ENCODE data around the gene NLRP9.
"Not testable (repeated sequence)": the region's sequence is repeated elsewhere in the genome, so short reads cannot be mapped to it uniquely, and the experiment has no call there.

The NLRP9 gene

DNA sequence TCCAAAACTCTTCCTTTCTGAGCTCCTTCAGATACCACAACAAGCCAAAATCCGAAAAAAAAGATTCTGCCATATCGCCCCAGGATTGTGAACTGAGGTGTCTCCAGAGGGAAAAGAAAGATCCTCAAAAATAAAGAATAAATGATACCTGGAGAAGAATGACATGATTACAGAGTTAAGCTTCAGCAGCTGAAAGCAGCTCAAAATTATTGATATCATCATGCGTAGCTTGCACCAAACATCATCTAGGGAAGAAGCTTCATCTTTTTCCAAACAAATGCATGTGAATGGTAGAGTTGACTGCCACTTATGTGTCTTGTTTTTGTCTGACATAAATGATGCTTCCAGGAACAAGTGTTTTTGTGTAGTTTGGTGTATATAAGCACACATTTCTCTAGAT, at the start of gene NLRP9:
TSS of gene NLRP9 (minus strand) at position 101 of the 400 bp plus-strand sequence. CDS start at position 73, 28 bp downstream.
- no peak for DNase-seq (ENCODE audit: low spot score)
- TF ChIP-seq, protein P1, sequence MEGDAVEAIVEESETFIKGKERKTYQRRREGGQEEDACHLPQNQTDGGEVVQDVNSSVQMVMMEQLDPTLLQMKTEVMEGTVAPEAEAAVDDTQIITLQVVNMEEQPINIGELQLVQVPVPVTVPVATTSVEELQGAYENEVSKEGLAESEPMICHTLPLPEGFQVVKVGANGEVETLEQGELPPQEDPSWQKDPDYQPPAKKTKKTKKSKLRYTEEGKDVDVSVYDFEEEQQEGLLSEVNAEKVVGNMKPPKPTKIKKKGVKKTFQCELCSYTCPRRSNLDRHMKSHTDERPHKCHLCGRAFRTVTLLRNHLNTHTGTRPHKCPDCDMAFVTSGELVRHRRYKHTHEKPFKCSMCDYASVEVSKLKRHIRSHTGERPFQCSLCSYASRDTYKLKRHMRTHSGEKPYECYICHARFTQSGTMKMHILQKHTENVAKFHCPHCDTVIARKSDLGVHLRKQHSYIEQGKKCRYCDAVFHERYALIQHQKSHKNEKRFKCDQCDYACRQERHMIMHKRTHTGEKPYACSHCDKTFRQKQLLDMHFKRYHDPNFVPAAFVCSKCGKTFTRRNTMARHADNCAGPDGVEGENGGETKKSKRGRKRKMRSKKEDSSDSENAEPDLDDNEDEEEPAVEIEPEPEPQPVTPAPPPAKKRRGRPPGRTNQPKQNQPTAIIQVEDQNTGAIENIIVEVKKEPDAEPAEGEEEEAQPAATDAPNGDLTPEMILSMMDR (IDR thresholded peaks at IDR 0.05; ENCODE audit: extremely low read depth, insufficient read depth, missing control alignments), result no peak
- in situ Hi-C loops (cut with MboI; ENCODE audit: low pct_unique_long_range_greater_than_20kb, low sequenced_read_pairs, unreplicated experiment), result no loop called here

DNA sequence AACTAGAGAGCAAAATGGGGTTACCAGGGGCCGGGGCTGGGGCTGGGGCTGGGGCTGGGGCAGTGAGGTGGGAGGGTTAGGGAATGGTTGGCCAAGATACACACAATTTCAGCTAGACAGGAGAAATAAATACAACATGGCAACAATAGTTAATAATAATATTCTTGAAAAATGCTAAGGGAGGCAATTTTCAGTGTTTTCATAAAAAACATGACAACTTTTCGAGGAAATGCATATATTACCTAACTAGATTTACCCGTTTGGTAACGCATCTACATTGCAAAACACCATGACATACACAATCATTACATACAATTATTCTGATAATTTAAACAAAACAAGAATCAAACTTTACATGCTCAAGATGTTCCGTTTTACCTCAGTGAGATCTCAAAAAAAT, 42.9 kb upstream of the NLRP9 start:
- DNase-seq (ENCODE audit: low spot score), result no peak
- in situ Hi-C loops (cut with MboI; ENCODE audit: low pct_unique_long_range_greater_than_20kb, low sequenced_read_pairs, unreplicated experiment), result no loop called here
- TF ChIP-seq, protein P1 (IDR thresholded peaks at IDR 0.05; ENCODE audit: extremely low read depth, insufficient read depth, missing control alignments), result no peak

DNA sequence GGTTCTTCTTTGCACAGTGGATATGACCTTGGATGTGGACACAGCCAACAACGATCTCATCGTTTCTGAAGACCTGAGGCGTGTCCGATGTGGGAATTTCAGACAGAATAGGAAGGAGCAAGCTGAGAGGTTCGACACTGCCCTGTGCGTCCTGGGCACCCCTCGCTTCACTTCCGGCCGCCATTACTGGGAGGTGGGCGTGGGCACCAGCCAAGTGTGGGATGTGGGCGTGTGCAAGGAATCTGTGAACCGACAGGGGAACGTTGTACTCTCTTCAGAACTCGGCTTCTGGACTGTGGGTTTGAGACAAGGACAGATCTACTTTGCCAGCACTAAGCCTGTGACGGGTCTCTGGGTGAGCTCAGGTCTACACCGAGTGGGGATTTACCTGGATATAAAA, 40.1 kb upstream of the NLRP9 start:
- no peak for DNase-seq (ENCODE audit: low spot score)
- in situ Hi-C loops (cut with MboI; ENCODE audit: low pct_unique_long_range_greater_than_20kb, low sequenced_read_pairs, unreplicated experiment), result no loop called here
- TF ChIP-seq, protein P1 (IDR thresholded peaks at IDR 0.05; ENCODE audit: extremely low read depth, insufficient read depth, missing control alignments), result no peak

DNA sequence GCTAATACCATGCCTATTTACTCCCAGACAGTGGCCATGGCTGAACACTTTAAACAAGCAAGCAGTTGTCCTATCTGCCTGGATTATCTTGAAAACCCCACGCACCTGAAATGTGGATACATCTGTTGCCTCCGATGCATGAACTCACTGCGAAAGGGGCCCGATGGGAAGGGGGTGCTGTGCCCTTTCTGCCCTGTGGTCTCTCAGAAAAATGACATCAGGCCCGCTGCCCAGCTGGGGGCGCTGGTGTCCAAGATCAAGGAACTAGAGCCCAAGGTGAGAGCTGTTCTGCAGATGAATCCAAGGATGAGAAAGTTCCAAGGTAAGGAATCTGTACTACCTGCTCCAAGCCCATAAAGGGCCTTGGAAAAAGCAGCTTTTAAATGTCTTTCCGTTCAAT, 39.3 kb upstream of the NLRP9 start:
- TF ChIP-seq, protein P1 (IDR thresholded peaks at IDR 0.05; ENCODE audit: extremely low read depth, insufficient read depth, missing control alignments), result no peak
- no peak for DNase-seq (ENCODE audit: low spot score)
- in situ Hi-C loops (cut with MboI; ENCODE audit: low pct_unique_long_range_greater_than_20kb, low sequenced_read_pairs, unreplicated experiment), result no loop called here

DNA sequence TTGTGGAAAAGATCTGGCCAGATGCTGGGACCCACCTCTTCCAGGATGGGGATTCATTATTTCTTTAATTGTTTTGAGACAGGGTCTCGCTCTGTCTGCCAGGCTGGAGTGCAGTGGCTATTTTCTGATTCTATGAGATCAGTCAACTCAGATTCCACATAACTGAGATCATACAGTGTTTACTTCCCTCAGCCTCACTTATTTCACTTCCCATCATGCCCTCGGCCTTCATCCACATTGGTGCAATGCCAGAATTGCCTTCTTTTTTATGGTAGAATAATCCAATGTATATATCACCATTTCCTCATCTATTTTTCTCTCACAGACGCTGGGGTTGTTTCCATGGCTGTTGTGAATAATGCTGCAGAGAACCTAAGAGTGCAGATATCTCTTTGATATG, 31.4 kb upstream of the NLRP9 start:
- in situ Hi-C loops (cut with MboI; ENCODE audit: low pct_unique_long_range_greater_than_20kb, low sequenced_read_pairs, unreplicated experiment); DNase-seq (ENCODE audit: low spot score): not testable (repeated sequence)

DNA sequence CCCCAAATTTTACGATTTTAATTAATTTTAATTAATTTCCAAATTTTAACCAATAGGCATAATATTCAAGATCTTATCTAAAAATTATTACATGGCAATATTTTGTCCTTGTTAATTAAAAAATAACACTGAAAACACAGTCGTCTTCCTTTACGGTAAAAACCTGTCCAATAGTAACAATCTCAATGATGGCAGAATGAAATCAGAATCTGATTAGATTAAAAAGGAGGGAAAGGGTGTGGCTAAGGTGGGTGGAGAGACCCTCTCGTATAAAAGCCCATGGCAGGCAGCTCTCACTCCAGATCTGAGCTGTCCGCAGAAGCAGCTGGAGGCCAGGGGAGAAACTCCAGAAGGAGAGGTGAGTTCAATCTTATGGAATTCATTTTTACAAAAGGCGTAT, 30.6 kb upstream of the NLRP9 start, which contains the start of gene RFPL4AL1:
TSS of gene RFPL4AL1 (plus strand) at position 301 of the 400 bp plus-strand sequence. CDS start 2,687 bp downstream, outside the sequence.
- in situ Hi-C loops (cut with MboI; ENCODE audit: low pct_unique_long_range_greater_than_20kb, low sequenced_read_pairs, unreplicated experiment); DNase-seq (ENCODE audit: low spot score): not testable (repeated sequence)

DNA sequence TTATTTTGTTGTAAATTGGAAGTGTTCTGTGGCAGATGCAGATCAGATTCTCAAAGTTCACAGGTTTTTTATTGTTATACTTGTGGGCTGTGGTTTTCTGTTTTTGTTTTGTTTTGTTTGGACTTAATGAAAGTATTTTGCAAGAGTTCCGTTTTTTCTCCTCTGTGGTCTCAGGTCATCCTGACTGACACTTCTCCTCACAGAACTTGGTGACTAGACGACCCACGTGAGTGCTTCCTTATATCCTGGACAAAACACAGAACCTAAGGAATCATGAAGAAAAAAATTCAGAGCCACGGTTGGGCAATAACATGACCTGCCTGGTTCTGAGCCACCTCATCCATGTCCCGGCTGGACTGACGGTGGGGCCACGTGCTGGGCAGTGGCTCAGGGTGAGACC, 28.3 kb upstream of the NLRP9 start:
- DNase-seq (ENCODE audit: low spot score), result no peak

DNA sequence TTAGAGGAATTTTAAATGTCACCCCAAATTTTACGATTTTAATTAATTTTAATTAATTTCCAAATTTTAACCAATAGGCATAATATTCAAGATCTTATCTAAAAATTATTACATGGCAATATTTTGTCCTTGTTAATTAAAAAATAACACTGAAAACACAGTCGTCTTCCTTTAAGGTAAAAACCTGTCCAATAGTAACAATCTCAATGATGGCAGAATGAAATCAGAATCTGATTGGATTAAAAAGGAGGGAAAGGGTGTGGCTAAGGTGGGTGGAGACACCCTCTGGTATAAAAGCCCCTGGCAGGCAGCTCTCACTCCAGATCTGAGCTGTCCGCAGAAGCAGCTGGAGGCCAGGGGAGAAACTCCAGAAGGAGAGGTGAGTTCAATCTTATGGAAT, 20.6 kb upstream of the NLRP9 start, which contains the start of gene RFPL4A:
TSS of gene RFPL4A (plus strand) at position 301 of the 400 bp plus-strand sequence. CDS start 2,704 bp downstream, outside the sequence.
- DNase-seq (ENCODE audit: low spot score); in situ Hi-C loops (cut with MboI; ENCODE audit: low pct_unique_long_range_greater_than_20kb, low sequenced_read_pairs, unreplicated experiment): not testable (repeated sequence)

More for the DNA sequence above, 28.3 kb upstream of the NLRP9 start:
- in situ Hi-C loops (cut with MboI; ENCODE audit: low pct_unique_long_range_greater_than_20kb, low sequenced_read_pairs, unreplicated experiment), result no loop called here
- TF ChIP-seq, protein P1 (IDR thresholded peaks at IDR 0.05; ENCODE audit: extremely low read depth, insufficient read depth, missing control alignments), result no peak

DNA sequence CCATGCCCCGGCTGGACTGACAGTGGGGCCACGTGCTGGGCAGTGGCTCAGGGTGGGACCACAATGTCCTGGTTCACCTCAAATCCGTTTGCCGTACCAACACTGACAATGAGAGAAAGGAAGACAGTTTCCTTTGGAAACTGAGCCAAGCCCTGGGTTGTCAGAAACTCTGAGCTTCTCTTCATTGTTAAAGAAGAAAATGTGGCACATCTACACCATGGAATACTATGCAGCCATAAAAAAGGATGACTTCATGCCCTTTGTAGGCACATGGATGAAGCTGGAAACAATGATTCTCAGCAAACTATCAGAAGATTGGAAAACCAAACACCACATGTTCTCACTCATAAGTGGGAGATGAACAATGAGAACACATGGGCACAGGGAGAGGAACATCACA, 18.6 kb upstream of the NLRP9 start:
- in situ Hi-C loops (cut with MboI; ENCODE audit: low pct_unique_long_range_greater_than_20kb, low sequenced_read_pairs, unreplicated experiment); DNase-seq (ENCODE audit: low spot score): not testable (repeated sequence)
